ENCODE data around the gene CACNA1G.

Gene CACNA1G

GRCh38 chr17:50635732-50635981, 75.1 kb downstream of the CACNA1G start:
- no peak for DNase-seq

GRCh38 chr17:50635982-50636803, 75.7 kb downstream of the CACNA1G start:
- DNase-seq, result no peak

- DNase-seq, result no peak
Measured at GRCh38 chr17:50636804-50637195, 76.3 kb downstream of the CACNA1G start.

DNA sequence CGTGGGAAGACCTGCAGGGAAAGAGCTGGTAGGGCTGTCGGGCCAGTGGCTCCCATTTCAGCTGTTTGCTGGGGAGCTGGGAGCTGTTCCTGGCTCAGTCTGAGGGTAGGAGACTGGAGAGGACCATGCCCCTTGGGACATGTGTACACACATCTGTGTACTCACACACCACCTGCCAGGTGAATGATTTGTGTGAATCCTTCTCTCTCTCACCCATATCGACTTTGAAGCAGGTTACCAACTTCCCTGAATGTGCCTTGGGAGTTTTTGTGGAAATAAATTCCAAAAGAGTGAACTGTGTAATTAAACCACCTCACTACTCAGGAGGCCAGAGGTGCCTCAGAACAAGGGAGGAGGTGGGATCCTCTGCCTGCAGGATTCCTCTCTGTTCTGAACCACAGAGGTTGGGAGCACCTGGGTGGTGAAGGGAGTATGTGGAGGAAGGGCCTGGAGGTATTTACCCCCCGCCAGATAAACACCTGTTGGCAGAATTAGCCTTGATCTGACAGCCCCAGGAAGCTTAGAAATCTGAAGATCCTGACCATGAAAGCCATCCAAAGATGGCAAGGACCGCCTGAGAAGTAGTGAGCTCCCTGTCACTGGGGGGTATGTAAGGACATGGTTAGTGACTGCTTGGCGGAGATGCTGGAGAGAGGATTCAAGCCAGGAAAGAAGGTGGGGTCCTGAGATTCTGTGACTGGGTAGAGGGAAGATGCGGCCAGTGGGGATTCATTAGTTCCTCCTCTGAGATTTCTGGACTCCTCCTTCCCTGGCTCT, 77.5 kb downstream of the CACNA1G start:
- DNase-seq, result no peak

DNA sequence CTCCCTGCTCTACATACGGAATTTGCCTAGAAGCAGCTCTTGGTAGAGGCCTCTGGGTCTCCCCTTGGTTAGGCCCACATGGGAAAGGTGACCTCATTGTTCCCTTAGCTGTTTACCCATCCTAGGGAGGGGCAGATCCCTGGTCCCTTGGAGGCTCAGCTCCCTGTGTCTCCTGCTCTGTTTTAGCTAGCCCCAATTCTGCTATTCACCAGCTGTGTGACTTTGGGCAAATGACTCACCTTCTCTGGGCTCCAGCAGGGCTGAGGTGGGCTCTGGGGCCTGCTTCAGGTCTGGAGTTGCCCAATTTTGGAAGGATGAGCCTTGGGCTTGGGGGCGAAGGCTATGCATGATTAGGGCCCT, 78.1 kb downstream of the CACNA1G start:
- DNase-seq, result no peak

DNA sequence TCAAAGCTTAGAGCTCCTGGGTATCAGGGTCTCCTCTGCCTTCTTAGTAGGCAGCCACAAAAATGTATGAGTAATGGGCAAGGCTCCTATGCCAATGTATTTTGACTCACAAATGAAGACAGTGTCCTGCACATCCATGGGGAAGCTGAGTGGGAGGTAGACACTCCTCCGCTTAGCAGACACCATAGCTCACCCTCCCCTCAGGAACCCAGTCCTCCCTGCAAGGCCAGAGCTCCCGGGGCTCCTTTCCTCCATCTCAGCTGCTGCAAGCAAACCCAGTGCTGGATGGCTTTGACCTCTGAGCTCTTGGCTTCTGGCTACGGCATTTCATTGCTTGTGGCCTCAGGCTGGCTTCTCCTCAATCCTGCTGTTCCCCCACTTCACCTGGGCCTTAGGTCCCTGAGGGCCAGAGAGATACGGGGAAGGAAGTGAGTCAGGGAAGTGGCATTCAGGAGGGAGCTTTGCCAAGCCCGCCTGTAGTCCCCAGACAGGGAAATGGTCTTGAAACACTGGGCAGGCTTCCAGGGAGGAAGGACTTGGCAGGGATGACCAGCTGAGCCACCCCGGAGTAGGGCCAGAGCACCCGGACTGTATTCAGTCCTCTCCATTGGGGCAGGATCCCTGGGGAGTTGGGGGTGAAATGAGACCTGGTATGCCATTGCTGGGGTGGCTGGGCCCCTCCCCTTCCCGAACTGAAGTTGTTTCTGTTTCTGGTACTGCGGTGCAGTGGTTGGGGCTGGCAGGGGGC, 78.6 kb downstream of the CACNA1G start:
- DNase-seq, result no peak

DNA sequence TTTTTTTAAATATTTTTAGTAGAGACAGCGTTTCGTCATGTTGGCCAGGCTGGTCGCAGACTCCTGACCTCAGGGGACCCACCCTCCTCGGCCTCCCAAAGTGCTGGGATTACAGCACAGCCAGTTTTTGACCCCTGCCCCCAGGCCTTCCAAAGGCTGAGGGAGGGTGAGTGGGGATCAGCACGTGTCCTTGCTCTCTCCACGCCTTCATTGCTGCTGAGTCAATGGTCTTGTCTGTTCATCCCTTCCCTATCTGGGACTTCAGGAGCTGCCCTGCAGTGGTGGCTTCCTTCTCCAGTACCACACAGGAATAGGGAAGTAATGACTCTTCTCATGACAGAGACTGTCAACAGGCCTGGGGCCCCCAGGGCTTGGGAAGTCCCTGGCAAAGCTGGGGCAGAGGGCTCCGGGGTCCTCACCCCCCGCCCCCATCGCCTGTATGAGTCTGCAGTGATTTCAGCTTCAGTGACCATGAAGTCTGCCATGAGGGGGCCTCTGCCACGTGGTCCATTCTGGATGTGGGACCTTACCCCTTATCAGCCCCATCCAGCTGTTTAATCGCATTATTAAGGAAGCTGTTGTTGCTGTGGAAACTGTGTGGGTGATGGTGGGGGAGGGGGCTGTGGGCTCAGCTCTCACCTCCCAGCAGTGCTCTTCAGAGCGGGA, 80.3 kb downstream of the CACNA1G start:
- no peak for DNase-seq

DNA sequence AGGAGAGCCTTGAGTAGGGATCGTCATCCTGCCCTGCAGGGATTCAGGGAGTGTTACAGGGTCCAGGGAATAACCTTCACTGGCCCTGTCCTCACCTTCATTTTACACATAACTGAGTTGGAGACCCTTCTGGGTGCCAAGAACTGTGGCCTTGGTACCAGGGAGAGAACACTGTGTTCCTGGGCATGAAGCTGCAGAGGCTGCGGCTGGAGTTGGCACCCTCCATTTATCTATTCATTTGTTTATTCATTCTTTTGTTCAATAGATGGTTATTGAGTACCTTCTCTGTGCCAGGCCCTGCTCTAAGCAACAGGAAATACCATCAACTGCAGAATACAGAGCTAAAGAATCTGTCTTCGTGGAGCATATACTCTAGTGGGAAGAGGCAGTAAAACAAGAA, 80.8 kb downstream of the CACNA1G start:
- DNase-seq, result no peak

- no peak for DNase-seq
Measured at GRCh38 chr17:50642071-50642721, 81.7 kb downstream of the CACNA1G start.

GRCh38 chr17:50642722-50643656, 82.5 kb downstream of the CACNA1G start:
- DNase-seq, result no peak

- DNase-seq, result no peak
Measured at GRCh38 chr17:50645748-50646682, 85.5 kb downstream of the CACNA1G start.

GRCh38 chr17:50647187-50647586, 86.7 kb downstream of the CACNA1G start:
- DNase-seq, result no peak

- no peak for DNase-seq
Measured at GRCh38 chr17:50649042-50649908, 88.8 kb downstream of the CACNA1G start.

DNA sequence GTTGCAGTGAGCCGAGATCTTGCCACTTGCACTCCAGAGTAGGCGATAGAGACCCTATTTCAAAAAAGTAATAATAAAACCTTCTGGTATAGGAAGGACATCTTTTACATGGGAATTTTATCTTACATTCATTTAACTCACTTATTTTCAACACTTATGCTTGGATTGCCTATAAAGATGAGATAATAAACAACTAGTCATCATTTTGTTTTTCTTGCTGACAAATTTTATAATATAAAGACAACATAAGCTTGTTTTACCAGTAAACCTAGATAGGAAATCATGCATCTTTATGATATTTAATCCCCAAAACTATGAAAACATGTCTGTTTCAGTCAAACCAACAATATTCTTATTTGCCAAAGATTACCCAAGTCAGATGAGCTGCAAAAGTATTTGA, 91.1 kb downstream of the CACNA1G start:
- DNase-seq, result no peak

- DNase-seq, result no peak
Measured at GRCh38 chr17:50653738-50654137, 93.2 kb downstream of the CACNA1G start.

DNA sequence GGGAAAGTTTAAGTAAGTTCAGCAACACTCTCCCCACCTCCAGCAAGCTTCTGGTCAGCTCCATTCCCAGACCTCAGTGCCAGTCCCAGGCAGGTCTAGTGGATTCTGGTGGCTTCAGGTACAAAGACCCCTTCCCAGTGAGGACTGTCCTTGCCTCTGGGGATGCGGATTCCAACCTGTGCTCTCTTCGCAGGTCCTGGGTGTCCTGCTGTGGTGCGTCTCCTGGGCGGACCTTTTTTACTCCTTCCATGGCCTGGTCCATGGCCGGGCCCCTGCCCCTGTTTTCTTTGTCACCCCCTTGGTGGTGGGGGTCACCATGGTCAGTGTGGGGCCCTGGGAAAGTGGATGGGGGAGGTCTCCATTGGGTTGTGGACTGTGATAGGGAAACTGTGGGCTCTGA, 96.0 kb downstream of the CACNA1G start:
- DNase-seq, result no peak

DNA sequence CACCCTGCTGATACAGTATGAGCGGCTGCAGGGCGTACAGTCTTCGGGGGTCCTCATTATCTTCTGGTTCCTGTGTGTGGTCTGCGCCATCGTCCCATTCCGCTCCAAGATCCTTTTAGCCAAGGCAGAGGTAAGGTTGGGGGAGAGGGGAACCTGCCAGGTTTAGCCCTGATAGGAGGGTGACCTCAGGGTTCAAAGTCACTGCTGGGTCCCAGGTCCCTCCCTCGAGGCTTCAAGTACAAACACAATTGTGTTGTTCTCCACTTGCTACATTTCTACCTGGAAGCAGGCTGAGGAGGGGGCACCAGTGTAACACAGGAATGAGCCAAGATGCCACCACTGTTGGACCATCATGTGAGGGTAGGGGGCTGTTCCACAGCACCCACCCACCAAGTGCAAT, 96.5 kb downstream of the CACNA1G start:
- no peak for DNase-seq

DNA sequence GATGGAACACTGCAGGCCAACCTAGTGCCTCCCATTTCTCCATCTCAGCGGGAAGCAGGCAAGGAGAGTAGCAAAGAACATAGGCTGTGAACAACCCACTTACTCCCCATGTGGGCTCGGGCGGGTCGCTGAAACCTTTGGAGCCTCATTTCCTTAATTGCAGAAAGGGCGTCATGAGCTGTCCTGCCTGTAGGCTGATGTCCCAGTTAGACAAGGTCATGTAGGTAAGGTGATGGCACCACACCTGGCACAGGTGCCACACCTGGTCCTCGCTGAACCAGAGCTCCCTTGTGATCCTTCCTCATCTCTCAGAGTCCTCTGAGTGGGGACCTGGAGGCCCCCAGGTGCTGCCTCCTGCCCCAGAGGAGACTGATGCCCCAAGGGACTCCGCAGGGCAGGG, 97.1 kb downstream of the CACNA1G start:
- DNase-seq, result no peak

DNA sequence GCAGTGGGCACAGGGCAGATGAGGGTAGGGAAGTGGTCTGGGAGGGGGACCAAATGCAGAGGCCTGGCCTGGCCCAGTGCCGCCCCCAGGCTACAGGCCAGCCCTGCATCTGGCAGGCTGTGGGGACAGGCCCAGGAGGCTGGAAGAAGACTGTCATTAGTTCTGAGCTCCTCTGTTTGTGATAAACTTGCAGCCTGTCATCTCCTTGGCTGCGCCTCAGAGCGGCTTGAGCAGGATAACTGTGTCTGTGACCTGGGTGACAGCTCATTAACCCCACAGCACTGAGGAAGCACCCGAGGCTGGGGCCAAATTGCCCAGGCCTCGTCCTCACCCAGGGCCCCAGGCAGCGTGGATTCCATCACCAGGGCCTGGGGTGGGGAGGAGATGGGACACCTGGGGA, 98.1 kb downstream of the CACNA1G start:
- DNase-seq, result no peak

DNA sequence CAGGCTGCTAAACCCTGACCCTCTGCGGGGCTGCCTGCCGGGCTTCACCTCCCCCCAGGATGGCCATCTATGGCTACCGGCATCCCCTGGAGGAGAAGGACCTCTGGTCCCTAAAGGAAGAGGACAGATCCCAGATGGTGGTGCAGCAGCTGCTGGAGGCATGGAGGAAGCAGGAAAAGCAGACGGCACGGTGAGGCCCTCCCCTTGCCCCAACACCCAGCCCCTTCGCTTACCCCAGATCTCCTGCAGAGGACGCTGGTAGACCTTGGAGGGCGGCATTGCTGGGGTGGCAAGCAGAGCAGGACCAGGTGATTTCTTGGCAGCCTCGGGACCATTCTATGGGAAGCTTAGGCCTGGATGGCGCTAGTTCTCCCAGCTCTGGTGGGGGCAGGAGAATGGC, 98.7 kb downstream of the CACNA1G start:
- no peak for DNase-seq

Measured in activated T-cell treated with anti-CD3 and anti-CD28 coated beads for 4 hours (primary cell).